Frontal cortex (tissue), 4 donors: ENCODE measurements around the gene KIAA1958. TPM values are rescaled to one million over a fixed set of nuclear protein-coding genes. Genes with fewer than 3 reads are reported as not detected.
"Not testable (repeated sequence)": the region's sequence is repeated elsewhere in the genome, so short reads cannot be mapped to it uniquely, and the experiment has no call there.

ENCODE experiments used
- DNase-seq, 2 donors: peaks; one replicate each; pipeline ENCODE4 v3.0.0; 2012; ENCODE audit warnings: low spot score in 2 of 2
- FAIRE-seq: peaks from 2 replicates; lab custom pipeline; 2012; peaks lifted over from hg19 to GRCh38; lab: Jason Lieb, UNC
- total RNA-seq: library from RNA; depleted of rRNA; stranded (reverse); fragments of >200 nt; gene quantifications from one replicate; pipeline ENCODE4 v1.2.3, GENCODE V29; 2014
- donor health status: control.
- donor health status: control.
- donor health status: control.

Gene KIAA1958
- total RNA-seq, 1 donor from 2014 or later: 10.6 TPM

DNA sequence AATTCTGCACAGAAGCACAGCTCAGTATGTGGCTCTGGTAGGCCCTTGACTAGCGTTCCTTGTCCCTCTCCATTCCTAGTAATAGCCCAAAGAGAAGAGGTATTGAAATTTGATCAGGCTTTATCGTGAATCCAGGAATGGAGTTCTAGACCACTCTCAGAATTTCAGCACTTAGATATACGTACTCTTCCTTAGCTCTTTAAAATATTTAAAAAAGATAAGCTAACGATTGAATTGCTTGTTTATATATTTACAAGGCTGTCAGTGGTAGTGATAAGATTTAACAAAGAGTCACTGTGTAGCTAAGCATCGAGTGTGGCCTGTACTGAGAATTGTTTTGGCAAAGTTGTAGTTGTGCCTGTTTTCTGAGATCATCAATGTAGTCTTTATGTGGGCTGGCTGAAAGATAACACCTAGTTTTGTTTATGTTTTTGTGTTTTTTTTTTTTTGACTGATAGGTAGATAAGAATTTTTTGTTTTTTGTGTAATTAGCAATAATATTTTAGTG lies 2.5 kb downstream of the KIAA1958 start:
- DNase-seq (peak in 1 of 2 donors; percentile 26), FAIRE-seq (no peak)

DNA sequence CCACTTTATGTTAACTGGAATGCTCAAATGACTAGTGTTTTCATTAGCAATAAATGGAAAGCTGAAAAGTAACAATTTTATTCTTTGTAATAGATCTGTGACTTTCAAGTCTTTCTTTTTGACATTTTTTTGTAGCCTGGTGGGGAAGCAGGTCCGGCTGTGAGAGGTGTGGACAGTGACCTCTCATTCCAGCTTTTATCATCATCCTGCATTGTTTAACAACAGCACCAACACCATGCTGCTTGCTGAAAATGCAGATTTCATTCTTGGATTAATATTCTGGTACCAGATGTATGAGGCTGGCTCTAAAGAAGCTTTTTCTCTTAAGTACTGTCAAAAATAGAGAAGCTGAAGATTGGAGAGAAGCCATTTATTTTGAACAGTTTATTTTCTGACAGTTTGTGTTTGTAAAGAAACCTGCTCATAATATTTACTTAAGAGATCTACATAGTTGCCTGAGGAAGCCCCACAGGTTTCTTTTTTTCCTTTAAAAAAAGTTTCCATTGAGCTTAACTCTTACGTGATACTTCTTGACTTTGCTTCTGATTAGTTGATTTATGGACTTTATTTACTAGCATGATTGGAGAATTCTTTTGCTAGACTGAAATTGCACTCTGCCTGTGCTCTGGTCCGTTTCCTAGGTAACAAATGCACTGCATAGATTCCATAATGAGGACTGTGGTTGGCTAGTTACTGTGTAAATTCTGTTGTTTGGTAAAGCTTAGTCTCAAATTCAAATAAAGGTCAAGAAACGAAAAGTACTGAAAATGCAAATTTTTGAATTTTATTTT lies 3.4 kb downstream of the KIAA1958 start:
- DNase-seq: no peak
- FAIRE-seq: no peak

DNA sequence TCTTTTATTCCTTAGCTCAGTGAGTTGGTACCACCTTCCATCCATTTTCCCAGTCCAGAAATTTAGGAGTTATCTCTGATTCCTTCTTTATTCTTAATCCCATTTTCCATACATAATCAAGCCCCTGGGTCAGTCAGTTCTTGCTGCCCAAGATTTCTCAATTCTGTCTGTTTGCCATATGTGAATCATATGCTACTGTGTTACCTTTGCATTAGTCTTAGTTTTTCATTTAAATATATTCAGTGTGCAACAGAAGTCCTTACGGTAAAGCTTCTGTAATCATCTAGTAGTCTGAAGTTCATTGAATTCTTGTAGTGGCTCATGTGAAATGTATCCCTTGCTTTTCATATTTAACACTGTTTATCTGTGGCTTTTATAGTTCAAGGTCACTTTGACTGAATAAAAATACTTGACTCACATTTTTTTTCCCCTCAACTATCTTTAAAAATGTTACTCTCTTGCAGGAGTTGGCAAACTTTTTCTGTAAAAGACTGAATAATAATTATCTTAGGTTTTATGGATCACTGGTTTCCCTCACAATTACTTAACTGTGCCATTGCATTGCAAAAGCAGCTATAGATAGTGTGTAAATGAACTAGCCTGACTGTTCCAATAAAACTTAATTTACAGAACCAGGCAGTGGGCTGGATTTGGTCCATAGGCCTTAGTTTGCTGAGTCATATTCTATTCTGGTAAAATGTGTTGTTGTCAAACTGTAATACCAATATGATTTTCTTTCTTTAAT lies 6.9 kb downstream of the KIAA1958 start:
- no peak for DNase-seq
- FAIRE-seq: no peak

DNA sequence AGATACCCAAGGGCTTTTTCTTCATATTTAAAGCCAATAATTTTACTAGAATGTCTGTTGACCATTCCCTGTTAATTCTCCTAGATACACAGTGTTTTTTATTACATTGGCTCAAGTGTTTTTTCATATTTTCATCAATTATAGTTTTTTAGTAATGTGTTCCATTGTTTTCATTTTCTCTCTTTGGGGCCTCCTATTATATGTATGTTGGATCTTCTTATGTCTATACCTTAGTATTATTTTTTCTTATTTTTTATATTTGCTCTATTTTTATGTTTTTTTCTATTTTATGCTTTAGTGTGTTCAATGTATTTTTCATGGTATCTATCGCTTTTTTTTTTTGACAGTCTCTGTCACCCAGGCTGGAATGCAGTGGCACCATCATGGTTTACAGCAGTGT lies 7.5 kb downstream of the KIAA1958 start:
- FAIRE-seq (no peak), DNase-seq (no peak)

DNA sequence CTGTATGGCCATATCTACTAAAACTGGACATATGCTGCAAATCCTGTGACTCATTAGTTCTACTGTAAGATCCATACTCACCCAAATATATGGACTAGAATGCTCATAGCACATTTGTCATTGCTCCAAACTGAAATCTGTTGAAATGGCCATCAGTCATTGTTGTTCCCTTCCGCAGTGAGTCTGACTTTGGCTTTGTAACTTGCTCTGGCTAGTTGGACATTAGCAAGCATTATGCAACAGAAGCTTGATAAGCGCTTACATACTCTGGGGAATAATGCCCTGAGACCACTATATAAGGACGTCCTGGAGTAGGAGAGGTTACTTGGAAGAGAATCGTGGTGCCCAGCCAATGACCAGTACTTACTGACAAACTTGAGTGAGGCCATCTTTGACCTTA lies 9.0 kb downstream of the KIAA1958 start:
- DNase-seq: no peak
- FAIRE-seq: no peak

DNA sequence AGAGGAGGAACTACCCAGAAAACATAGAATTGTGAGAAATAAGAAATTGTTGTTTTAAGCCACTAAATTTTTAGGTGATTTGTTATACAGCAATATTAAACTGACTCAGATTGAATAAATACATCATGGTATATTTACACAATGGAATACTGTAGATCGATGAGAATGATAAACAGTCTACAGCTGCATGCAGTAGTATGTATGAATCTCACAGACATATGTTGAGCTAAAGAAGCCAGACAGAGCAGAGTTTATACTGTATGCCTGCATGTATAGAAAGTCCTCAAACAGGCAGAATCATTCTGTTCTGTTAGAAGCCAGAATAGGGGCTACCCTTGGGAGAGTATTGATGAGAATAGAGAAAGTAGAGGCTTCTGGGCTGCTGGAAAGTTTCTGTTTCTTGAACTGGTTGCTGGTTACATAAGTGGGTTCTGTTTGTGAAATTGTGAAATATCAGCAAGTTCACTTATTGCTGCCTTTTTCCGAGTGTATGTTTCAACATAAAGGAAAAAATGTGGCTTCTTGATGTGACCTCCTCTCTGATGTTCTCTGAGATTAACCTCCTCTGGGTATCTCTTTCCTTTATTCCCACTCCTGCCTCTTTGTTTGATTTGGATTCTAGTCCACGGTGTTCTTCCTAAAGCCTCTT lies 9.6 kb downstream of the KIAA1958 start:
- no peak for DNase-seq
- no peak for FAIRE-seq

DNA sequence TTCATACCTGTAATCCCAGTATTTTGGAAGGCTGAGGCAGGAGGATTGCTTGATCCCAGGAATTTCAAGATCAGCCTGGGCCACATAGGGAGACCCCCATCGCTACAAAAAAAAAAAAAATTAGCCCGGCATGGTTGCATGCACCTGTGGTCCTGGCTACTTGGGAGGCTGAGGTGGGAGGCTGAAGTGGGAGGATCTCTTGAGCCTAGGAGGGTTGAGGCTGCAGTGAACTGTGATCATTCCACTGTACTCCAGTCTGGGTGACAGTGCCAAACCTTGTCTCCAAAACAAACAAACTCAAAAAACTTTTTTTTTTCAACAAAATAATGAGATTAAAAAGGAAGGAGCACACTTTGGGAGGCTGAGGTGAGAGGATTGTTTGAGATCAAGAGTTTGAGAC lies 14.2 kb downstream of the KIAA1958 start:
- FAIRE-seq (no peak), DNase-seq (no peak)

DNA sequence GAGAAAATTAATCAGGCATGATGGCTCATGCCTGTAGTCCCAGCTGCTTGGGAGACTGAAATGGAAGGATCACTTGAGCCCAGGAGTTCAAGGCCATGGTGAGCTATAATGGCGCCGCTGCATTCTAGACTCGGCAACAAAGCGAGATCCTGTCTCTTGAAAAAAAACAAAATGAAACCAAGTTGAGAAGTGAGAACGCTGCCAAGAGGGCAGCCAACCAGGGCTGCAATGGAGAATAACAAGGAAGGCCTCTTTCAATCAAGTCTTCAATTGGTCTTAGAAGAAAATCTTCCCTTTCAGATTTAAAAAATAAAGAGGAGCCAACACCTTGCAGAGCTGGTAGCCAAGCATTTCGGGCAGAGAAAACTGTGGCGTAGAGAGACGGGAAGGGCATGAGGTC lies 14.7 kb downstream of the KIAA1958 start:
- FAIRE-seq (no peak), DNase-seq (no peak)

DNA sequence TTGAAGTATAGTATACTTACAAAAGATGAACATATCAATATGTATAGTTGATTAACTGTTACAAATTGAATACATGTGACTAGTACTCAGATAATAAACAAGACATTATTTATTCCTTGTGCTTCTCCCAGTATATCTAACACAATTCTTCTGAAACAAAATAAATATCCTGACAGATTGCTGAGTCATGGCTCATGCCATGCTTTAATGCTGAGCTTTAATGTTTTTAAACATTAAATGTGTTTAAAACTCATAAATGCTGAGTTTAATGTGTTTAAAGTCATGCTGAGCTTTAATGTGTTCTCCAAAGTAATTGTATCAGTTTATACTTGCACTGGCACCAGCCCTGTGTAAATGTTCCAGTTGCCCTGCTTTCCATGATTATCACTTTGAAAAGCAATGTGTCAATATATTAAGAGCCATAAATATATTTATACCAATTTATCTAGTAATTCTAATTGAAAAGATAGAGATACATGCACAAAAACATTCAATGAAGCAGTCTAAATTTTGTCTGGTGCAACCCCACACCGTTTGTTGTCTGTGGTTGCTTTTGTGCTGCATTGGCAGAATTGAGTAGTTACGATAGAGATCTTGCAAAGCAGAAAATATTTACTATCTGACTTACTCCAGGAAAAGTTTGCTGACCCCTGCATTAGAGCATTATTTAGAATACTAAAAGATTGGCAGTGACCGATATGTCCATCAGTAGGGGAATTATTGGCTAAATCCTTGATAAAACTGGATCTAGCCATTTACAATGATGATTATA lies 15.7 kb downstream of the KIAA1958 start:
- DNase-seq (no peak), FAIRE-seq (no peak)

DNA sequence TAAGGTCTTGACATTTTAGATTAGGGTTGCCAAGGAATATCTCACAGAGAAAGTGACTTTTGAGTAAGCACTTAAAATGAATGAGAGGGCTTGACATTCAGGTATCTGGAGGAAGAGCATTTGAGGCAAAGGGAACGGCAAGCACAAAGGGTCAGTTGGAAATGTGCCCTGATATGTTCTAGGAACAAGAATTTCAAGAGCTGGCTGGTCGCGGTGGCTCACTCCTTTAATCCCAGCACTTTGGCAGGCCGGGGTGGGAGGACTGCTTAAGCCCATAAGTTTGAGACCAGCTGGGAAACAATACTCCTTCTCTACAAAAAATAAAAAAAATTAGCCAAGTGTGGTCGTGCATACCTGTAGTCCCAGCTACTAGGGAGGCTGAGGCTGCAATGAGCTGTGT lies 16.5 kb downstream of the KIAA1958 start:
- DNase-seq (no peak), FAIRE-seq (no peak)

DNA sequence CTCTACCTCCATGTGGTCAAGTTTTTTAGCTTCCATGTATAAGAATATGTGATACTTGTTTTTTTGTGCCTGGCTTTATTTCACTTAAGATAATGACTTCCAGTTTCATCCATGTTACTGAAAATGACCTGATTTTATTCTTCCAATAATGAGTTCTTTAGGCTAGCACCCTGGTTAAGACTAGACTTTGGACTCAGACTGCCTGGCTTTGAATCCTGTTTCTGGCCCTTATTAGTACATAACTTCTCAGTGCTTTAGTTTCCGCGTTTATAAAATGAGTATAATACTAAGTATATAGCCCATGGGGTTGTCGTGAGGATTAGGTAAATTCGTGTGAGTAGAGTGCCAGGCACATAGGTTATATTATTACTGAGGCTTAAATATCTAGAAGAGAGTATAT lies 18.5 kb downstream of the KIAA1958 start:
- no peak for FAIRE-seq
- DNase-seq: no peak

DNA sequence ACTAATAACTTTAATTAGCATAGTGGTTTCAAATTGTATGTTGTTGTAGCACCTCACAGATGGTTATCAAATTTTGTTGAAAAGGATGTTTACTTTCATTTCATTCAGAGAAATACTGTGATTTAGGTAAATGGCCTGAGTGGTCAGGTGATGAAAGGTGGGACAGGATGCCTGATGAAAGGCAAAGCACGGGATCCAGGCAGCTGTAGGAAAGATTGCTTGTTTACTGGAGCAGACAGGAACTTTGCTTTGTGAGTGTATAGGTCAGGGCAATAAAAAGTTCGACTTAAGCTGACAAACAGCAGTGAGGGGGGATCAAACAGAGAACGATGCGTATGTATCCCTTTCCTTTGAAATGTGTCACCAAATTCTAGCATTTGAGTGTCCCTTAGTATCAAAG lies 19.0 kb downstream of the KIAA1958 start:
- FAIRE-seq: no peak

DNA sequence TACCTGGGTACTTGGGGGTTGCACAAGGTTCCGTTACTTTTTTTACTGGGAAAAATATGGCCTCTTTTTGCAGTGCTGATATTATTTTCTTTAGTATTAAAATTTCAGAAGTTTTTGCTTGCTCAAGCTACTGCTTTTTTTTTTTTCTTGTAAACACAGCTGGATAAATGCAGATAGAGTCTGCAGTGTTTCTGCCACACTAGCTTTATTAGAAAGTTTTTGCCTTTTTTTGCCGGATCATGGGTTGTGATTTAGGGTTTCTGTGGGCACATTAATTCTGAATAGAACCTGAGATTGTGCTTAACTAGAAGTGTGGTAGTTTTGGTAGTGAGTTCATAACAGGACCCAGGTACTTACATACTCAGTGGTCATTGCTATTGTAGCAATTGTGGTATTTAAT lies 19.9 kb downstream of the KIAA1958 start:
- DNase-seq: no peak
- no peak for FAIRE-seq

More for the DNA sequence above, 19.0 kb downstream of the KIAA1958 start:
- DNase-seq: no peak

DNA sequence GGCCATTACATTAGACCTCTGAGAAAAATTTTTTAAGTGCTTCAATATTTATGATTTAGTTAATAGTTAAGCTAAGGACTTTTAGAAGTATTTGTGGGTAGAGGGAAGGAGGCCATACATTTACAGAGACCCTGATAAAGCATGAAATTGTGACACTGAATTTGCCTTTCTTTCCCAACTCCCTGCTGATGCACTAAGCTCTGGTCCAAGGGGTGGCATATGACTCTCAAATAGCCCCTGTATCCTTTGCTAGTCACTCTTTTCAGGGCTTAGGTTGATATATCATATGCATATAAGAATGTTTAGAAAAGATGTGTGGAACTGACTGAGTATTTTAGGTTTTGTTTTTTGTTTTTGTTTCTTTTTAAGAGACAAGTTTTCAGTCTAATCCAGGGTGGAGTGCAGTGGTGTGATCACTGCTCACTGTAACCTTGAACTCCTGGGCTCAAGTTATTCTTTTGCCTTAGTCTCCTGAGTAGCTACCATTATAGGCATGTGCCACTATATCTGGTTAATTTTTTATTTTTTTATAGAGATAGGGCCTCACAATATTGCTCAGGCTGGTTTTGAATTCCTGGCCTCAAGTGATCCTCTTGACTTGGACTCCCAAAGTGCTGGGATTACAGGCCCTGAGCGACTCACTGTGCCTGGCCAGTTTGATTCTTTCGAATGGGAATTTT lies 20.5 kb downstream of the KIAA1958 start:
- FAIRE-seq: no peak
- DNase-seq: no peak

DNA sequence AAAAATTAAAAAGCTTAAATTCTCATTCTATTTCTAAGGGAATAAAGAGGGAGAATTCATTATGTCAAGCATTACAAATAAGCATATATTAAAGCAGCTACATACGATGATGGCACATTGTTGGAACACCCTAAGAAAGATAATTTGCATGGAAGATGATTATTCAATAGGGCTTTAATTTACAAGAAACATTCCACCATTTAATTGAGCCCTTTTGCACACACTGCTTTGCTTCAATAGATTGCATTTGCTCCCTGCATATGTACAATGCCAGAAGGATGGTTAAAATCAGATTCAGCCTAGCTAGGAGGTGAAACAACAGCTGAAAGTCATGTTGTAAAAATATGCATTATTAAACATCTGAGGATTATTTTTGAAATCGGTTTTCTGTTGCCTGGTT lies 21.8 kb downstream of the KIAA1958 start:
- no peak for FAIRE-seq
- DNase-seq: no peak

DNA sequence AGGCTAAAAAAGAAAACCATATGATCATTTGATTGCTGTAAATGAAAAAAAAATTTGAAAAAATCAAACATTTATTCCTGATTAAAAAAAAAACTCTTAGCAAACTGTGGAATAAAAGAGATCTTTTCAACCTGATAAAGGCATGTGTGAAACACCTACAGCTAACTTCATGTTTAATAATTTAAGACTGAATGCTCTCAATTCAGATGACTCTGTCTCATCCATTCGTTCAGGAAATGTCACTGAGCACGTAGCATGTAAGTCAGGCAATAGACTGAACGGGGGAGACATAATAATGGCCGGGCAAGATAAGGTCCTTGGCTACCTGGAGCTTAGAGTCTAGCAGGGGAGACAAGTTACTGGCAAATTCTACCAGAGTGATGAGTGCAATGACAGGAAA lies 25.8 kb downstream of the KIAA1958 start:
- not testable (repeated sequence) for DNase-seq, FAIRE-seq

DNA sequence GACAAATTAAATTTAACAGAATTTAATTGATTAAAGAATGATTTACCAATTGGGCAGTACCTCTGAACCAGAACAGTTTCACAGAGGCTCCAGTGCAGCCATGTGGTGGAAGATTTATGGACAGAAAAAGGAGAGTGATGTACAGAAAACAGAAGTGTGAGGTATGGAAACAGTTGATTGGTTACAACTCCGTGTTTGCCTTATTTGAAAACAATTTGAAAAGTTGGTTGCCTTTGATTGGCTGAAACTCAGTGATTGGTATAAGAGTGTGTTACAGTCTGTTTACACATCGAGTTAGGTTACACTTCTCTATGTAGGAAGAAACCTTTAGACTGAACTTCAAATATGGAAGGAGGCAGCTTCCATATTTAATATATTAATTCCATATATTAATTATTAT lies 30.1 kb downstream of the KIAA1958 start:
- FAIRE-seq (no peak), DNase-seq (no peak)

DNA sequence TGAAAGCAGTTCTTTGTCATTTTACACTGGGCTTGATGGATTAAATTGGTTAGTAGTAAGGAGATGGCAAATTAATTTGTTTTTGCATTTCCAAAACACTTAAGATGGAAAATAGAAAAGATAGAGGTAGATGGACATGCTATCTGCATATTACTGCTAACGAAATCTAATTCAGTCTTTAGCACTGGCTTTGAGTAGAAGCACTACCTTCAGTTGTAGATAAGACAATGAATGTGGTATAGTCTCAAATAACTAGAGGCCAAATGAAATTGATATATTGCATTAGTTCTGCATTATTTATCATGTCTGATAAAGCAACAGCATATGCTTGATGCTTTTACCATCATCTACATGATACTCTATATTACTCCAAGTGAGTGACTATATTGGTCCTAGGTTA lies 33.4 kb downstream of the KIAA1958 start:
- FAIRE-seq (no peak), DNase-seq (no peak)

DNA sequence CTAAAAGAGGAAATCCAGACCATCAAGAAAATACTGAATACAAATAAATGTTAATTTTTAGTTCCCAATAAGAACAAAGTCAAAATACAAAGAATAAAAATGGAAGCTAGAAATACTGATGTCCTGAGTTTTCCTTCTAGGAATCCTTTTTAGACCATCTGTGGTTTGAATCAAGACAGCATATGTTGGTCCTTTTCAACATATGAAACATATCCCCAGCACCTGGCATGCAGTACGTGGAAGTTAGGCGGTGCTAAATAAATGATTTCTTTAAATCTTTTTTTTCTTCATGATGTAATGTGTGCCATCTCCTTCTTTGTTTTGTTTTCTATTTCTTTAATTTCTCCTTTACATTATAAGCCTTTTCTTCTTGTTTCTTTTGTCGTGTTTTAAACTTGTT lies 34.0 kb downstream of the KIAA1958 start:
- no peak for FAIRE-seq
- DNase-seq: no peak
